Activated T-helper 1 cell treated with anti-CD3 and anti-CD28 coated beads, Interleukin-12 subunit alpha, Interleukin-12 subunit beta, Interleukin-2, Interleukin-4 antibody, amounts not matched to agents 30 ng/mL and 10 ng/mL and 1 ng/mL, durations not matched to agents 14 hours and 24 hours and 36 hours (primary cell): ENCODE measurements around the gene PRAMEF18. TPM values are rescaled to one million over a fixed set of nuclear protein-coding genes. Genes with fewer than 3 reads are reported as not detected.
"Not testable (repeated sequence)": the region's sequence is repeated elsewhere in the genome, so short reads cannot be mapped to it uniquely, and the experiment has no call there.

Source experiments
- DNase-seq: peaks from one replicate; pipeline ENCODE4 v3.0.0; 2021; ENCODE audit warnings: low spot score
- H3K27ac Mint-ChIP-seq: one replicate; pipeline ENCODE4 v1.8.0; 2021; ENCODE audit warnings: mild to moderate bottlenecking, mixed read lengths
- H3K27me3 Mint-ChIP-seq: one replicate; pipeline ENCODE4 v1.8.0; 2022; ENCODE audit warnings: mild to moderate bottlenecking, moderate library complexity, mixed read lengths; ENCODE audit not compliant: insufficient read depth
- H3K36me3 Mint-ChIP-seq: one replicate; pipeline ENCODE4 v1.8.0; 2021; ENCODE audit warnings: low read depth, mixed read lengths
- H3K4me1 Mint-ChIP-seq: one replicate; pipeline ENCODE4 v1.8.0; 2021; ENCODE audit warnings: low read depth, mixed read lengths
- H3K4me3 Mint-ChIP-seq: one replicate; pipeline ENCODE4 v1.8.0; 2021; ENCODE audit warnings: mild to moderate bottlenecking, moderate library complexity, mixed read lengths
- H3K9me3 Mint-ChIP-seq: one replicate; pipeline ENCODE4 v1.8.0; 2021; ENCODE audit warnings: mixed read lengths
- intact Hi-C: fragments of 100-400 bp; cut with micrococcal nuclease; formaldehyde crosslinking; loops from one replicate; pipeline ENCODE4 v1.15.1; 2024
- total RNA-seq: library from RNA; stranded (reverse); gene quantifications from 2 replicates; pipeline ENCODE4 v1.2.3, GENCODE V29; 2022

The PRAMEF18 gene
- total RNA-seq, 1 donor from 2014 or later = not detected

DNA sequence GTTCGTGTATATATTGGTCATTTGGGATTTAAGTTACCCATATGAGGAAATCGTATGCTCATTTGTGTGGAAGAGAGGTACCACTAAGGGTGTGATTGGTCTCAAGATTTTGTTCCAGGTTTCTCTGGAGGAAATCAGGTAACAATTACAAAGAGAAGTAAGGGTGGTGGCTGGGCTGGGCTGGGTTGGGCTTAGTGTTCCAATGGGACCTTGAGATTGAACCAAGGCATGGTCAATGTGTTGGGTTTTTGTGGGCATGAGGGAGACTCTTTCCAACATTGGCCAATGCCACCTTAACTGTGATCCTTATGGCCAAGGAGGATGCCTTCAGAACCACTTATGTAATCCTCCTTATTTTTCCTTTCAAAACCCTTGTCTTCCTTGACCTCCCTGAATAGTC, 4.6 kb upstream of the PRAMEF18 start:
- H3K4me1 Mint-ChIP-seq, DNase-seq, H3K36me3 Mint-ChIP-seq, H3K27ac Mint-ChIP-seq, H3K4me3 Mint-ChIP-seq, H3K27me3 Mint-ChIP-seq, H3K9me3 Mint-ChIP-seq, intact Hi-C loops: not testable (repeated sequence)

DNA sequence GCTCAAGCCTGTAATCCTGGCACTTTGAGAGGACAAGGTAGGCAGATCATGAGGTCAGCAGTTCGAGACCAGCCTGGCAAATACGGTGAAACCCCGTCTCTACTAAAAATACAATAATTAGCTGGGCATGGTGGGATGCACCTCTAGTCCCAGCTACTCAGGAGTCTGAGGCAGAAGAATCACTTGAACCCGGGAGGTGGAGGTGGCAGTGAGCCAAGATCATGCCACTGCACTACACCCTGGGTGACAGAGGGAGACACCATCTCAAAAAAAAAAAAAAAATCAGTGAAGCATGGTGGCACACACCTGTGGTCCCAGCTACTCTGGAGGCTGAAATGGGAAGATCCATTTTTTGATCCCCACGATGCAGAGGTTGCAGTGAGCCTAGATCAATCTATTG, 4.1 kb upstream of the PRAMEF18 start:
- H3K4me3 Mint-ChIP-seq, H3K27ac Mint-ChIP-seq, intact Hi-C loops, H3K4me1 Mint-ChIP-seq, H3K36me3 Mint-ChIP-seq, DNase-seq, H3K9me3 Mint-ChIP-seq, H3K27me3 Mint-ChIP-seq: not testable (repeated sequence)

DNA sequence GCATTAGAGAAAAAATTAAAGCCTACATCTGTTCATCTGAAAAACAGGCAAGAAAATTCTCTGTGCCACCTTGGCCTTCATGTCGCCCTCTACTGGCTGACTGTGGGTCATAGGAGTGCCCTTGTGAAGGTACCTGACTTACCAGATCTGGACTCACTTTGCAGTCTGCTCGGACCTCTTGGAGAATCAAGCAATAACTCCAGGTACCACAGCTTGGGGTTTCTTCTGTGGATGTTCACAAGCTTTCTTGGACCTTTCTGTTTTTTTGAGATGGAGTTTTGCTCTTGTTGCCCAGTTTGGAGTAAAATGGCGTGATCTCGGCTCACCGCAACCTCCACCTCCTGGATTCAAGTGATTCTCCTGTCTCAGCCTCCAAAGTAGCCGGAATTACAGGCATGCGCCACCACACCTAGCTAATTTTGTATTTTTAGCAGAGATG, 2.4 kb upstream of the PRAMEF18 start:
- no peak for DNase-seq
- H3K36me3 Mint-ChIP-seq = no peaks in the 10 kb centered on the region
- intact Hi-C loops = no loop called here
- no peak overlapping the region for H3K4me3 Mint-ChIP-seq
- no peak overlapping the region for H3K27ac Mint-ChIP-seq
- H3K4me1 Mint-ChIP-seq = no peaks in the 10 kb centered on the region
- no peaks in the 10 kb centered on the region for H3K27me3 Mint-ChIP-seq
- no peaks in the 10 kb centered on the region for H3K9me3 Mint-ChIP-seq

DNA sequence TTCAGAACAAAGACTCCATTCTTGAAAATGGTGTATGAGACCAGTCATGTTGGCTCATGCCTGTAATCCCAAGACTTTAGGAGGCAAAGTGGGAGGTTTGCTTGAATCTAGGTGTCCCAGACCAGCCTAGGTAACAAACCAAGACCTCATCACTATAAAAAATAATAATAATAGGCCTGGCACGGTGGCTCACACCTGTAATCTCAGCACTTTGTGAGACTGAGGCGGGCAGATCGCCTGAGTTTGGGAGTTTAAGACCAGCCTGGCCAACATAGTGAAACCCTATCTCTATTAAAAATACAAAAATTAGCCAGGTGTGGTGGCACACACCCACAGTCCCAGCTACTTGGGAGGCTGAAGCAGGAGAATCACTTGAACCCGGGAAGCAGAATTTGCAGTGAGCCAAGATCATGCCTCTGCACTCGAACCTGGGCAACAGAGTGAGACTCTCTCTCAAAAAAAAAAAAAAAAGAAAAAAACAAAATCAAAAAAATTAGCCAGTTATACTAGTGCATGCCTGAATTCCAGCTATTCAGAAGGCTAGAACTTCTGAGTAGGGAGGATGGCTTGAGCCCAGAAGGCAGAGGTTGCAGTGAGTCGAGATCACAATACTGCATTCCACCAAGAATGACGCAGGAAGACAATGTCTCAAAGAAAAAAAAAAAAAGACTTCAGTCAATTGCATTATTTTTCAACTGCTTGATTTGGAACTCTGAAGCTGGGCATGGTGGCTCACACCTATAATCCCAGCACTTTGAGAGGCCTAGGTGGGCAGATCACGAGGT, 1.5 kb upstream of the PRAMEF18 start:
- H3K4me3 Mint-ChIP-seq, H3K36me3 Mint-ChIP-seq, DNase-seq, H3K27me3 Mint-ChIP-seq, intact Hi-C loops, H3K4me1 Mint-ChIP-seq, H3K27ac Mint-ChIP-seq, H3K9me3 Mint-ChIP-seq: not testable (repeated sequence)

DNA sequence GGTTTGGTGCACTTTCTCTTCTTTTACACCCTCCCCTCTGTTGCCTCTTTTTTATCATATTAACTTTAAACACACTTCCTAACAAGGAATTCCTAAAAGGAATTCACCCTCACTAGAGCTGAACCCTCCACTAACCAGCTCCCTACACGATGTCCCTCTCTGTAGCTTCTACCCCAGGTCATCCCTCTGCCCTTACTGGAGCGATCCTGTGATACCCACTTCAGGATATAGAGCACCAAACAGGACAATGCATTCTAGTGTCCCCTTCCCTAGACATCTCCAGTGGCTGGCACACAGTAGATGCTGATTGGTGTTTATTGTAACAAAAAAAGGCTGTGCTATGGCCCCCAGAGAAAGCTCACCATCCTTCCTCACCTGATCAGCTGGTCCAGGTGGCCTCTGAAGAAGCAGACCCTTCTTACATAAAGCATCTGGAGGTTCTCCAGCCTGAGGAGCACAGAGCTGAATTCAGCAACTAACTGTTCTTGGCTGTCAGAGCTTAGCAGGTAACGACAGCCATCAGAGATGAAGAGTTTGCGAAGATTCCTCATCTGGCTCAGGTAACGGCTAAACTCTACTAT, 1.4 kb downstream of the PRAMEF18 start:
- no peaks in the 10 kb centered on the region for H3K9me3 Mint-ChIP-seq
- H3K4me3 Mint-ChIP-seq = no peak overlapping the region
- H3K4me1 Mint-ChIP-seq = no peaks in the 10 kb centered on the region
- no peaks in the 10 kb centered on the region for H3K27me3 Mint-ChIP-seq
- intact Hi-C loops = no loop called here
- H3K27ac Mint-ChIP-seq = no peak overlapping the region
- H3K36me3 Mint-ChIP-seq = no peaks in the 10 kb centered on the region
- DNase-seq = no peak

DNA sequence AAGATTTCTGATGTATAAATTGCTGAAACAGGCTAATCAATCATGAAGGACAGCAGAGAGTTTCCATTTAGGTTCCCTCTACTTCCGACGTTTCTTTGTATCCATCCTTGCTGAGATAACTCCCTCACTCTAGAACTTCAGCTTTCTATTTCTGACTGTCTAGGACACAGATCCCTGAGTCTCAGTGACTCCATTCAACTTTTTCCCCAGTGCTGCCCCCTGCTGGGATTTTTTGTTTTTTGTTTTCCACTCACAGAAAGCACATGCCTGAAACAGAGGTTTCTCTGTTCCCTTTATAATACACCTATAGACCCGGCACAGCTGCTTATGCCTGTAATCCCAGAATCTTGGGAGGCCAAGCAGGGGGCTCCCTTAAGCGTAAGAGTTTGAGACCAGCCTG, 3.2 kb downstream of the PRAMEF18 start:
- H3K4me1 Mint-ChIP-seq, H3K4me3 Mint-ChIP-seq, intact Hi-C loops, H3K27ac Mint-ChIP-seq, DNase-seq, H3K36me3 Mint-ChIP-seq, H3K27me3 Mint-ChIP-seq, H3K9me3 Mint-ChIP-seq: not testable (repeated sequence)

DNA sequence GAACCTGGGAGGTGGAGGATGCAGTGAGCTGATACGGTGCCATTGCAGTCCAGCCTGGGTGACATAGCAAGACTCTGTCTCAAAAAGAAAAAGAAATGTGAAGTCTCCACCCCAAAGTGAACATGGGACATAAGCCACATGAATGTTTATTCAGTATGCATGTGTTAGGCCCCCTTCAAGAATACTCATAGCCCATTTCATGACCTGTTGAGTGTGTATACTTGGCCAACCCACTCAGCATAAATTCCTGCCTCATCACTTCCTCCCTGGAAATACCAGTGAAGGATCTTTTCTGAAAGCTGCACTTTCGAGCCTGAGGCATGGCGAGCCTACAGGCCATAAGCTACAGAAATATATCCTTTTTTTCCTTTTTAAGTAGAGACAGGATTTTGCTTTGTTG, 6.8 kb downstream of the PRAMEF18 start:
- H3K27me3 Mint-ChIP-seq, H3K4me1 Mint-ChIP-seq, H3K27ac Mint-ChIP-seq, H3K9me3 Mint-ChIP-seq, DNase-seq, H3K4me3 Mint-ChIP-seq, H3K36me3 Mint-ChIP-seq, intact Hi-C loops: not testable (repeated sequence)

DNA sequence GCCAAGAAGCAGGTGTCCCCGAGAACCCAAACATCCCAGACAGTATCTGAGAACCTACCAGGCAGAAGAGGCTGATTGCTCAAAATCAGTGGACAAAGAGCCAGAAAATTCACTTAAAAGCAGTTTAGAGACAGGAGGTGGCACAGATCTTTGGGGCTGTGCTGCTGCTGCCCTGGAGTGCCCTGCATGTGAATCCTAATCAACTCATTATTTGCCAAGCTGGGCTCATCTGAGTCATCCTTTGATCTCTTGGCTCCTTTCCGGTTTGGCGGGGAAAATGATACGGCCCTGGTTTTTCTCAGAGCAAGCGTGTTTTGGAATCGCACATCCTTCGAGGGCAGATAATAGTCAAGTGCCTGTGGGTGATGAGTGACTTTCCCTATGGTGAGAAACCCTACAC, 9.3 kb downstream of the PRAMEF18 start:
- DNase-seq, H3K27ac Mint-ChIP-seq, H3K27me3 Mint-ChIP-seq, intact Hi-C loops, H3K36me3 Mint-ChIP-seq, H3K9me3 Mint-ChIP-seq, H3K4me1 Mint-ChIP-seq, H3K4me3 Mint-ChIP-seq: not testable (repeated sequence)

DNA sequence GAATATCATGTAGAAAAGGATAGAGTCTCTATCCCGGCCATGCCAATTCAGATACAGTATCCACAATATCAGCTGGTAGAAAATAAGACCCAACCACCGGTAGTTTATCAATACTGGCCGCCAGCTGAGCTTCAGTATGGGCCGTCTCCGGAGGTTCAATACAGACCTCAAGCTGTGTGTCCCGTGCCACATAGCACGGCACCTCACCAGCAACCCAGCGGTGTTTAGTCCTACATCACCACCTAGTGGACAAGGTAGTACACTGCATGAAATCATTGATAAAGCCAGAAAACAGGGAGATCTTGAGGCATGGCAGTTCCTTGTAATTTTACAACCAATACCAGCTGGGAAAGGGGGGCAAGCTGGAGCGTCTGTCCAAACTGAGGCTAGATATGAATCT, 17.2 kb downstream of the PRAMEF18 start:
- H3K4me1 Mint-ChIP-seq, DNase-seq, H3K4me3 Mint-ChIP-seq, H3K27ac Mint-ChIP-seq, H3K9me3 Mint-ChIP-seq, intact Hi-C loops, H3K36me3 Mint-ChIP-seq, H3K27me3 Mint-ChIP-seq: not testable (repeated sequence)

DNA sequence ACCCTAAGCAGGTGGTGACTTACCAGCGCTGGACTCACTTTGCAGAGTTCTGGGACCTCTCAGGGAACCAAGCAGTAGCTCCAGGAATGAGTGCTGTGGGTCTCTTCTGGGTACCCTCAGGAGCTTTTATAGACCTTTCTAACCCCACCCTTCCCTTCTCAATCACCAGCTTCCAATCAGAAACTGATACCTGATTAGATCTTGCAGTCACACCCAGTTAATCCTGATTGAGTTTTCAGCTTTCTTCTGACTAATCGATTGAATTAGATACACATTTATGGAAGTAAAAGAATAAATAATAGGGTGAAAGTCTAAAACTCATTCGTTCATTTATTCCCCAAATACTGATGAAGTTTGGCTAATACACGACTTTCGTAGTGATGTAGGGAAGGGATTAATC, 24.6 kb downstream of the PRAMEF18 start, which contains the start of gene PRAMEF13:
Gene PRAMEF13, minus strand, starts transcription at position 101 of the 400 bp plus-strand sequence. CDS start 1,820 bp downstream, outside the sequence.
- H3K4me3 Mint-ChIP-seq, intact Hi-C loops, H3K4me1 Mint-ChIP-seq, H3K9me3 Mint-ChIP-seq, H3K27ac Mint-ChIP-seq, H3K36me3 Mint-ChIP-seq, DNase-seq, H3K27me3 Mint-ChIP-seq: not testable (repeated sequence)

Other genes with a start within 250 kb of the PRAMEF18 start
- not detected in 2 replicates for gene PRAMEF27, start 169.6 kb downstream of the PRAMEF18 start, total RNA-seq
- gene HNRNPCL3, start 165.4 kb downstream of the PRAMEF18 start, total RNA-seq = not detected in 2 replicates
- not detected in 2 replicates for gene PRAMEF25, start 155.4 kb downstream of the PRAMEF18 start, total RNA-seq
- not detected in 2 replicates for gene HNRNPCL2, start 109.3 kb downstream of the PRAMEF18 start, total RNA-seq
- gene PRAMEF26, start 70.1 kb downstream of the PRAMEF18 start, total RNA-seq = not detected in 2 replicates
- not detected in 2 replicates for gene HNRNPCL4, start 60.5 kb downstream of the PRAMEF18 start, total RNA-seq
- not detected in 2 replicates for gene PRAMEF9, start 54.3 kb downstream of the PRAMEF18 start, total RNA-seq
- not detected in 2 replicates for gene PRAMEF13, start 24.7 kb downstream of the PRAMEF18 start, total RNA-seq
- not detected in 2 replicates for gene PRAMEF5, start 28.0 kb upstream of the PRAMEF18 start, total RNA-seq
- gene PRAMEF8, start 59.0 kb upstream of the PRAMEF18 start, total RNA-seq = not detected in 2 replicates
- not detected in 2 replicates for gene PRAMEF33, start 77.4 kb upstream of the PRAMEF18 start, total RNA-seq
- gene PRAMEF15, start 89.4 kb upstream of the PRAMEF18 start, total RNA-seq = not detected in 2 replicates
- not detected in 2 replicates for gene PRAMEF14, start 121.0 kb upstream of the PRAMEF18 start, total RNA-seq
- gene PRAMEF19, start 145.8 kb upstream of the PRAMEF18 start, total RNA-seq = not detected in 2 replicates
- not detected in 2 replicates for gene PRAMEF17, start 163.5 kb upstream of the PRAMEF18 start, total RNA-seq
- not detected in 2 replicates for gene PRAMEF20, start 184.3 kb upstream of the PRAMEF18 start, total RNA-seq